IMR-90 (cell line): ENCODE measurements around the gene FMOD. TPM values are rescaled to one million over a fixed set of nuclear protein-coding genes. Genes with fewer than 3 reads are reported as not detected.

Experiments
- ATAC-seq: fragments of 200-7000 bp; cut with Tn5 transposase; 2 replicates; pipeline ENCODE4 v1.9.1; 2020; ENCODE audit warnings: low read depth, mild to moderate bottlenecking, moderate library complexity
- BruUV-seq: library from RNA; stranded (reverse); fragments of 400-500 nt; replicated peaks from 2 replicates; lab custom pipeline; 2021; lab: Mats Ljungman, UMichigan
- CTCF ChIA-PET: fragments of 300-600 bp; formaldehyde crosslinking; extraction: SDS; loops from one replicate; lab custom pipeline; 2021; ENCODE audit warnings: antibody characterized with exemption; lab: Yijun Ruan, JAX
- POLR2A ChIA-PET: fragments of 300-600 bp; sonication (Branson Sonifier 250); formaldehyde crosslinking; loops from one replicate; lab custom pipeline; 2022; ENCODE audit warnings: antibody characterized with exemption; ENCODE audit not compliant: unreplicated experiment; lab: Charles Lee
- DNase-seq: peaks from one replicate; pipeline ENCODE4 v3.0.0; 2013
- H2AFZ ChIP-seq: replicated peaks from 2 replicates; pipeline ENCODE3; 2013; ENCODE audit warnings: low read length, mild to moderate bottlenecking; ENCODE audit not compliant: poor library complexity
- H2AK5ac ChIP-seq: 2 replicates; pipeline ENCODE4 v1.6.1; 2013; ENCODE audit warnings: low read depth, low read length, inconsistent platforms
- H2AK9ac ChIP-seq: replicated peaks from 2 replicates; pipeline ENCODE3; 2013; ENCODE audit warnings: mild to moderate bottlenecking, low read depth, low read length, moderate library complexity; ENCODE audit not compliant: poor library complexity
- H2BK120ac ChIP-seq: 2 replicates; pipeline ENCODE4 v1.6.1; 2013; ENCODE audit warnings: low read depth, low read length, inconsistent platforms
- H2BK15ac ChIP-seq: 3 replicates; pipeline ENCODE4 v1.6.1; 2013; ENCODE audit warnings: low read depth, low read length, inconsistent platforms
- H2BK20ac ChIP-seq: 2 replicates; pipeline ENCODE4 v1.6.1; 2013; ENCODE audit warnings: low read depth, mild to moderate bottlenecking, inconsistent platforms, low read length, moderate library complexity
- H2BK5ac ChIP-seq: 2 replicates; pipeline ENCODE4 v1.6.1; 2013; ENCODE audit warnings: mild to moderate bottlenecking, low read depth, low read length, inconsistent platforms; ENCODE audit not compliant: poor library complexity, severe bottlenecking
- H3K14ac ChIP-seq: replicated peaks from 2 replicates; pipeline ENCODE4 v1.6.1; 2013; ENCODE audit warnings: low read depth, low read length, inconsistent platforms
- H3K18ac ChIP-seq: 2 replicates; pipeline ENCODE4 v1.6.1; 2013; ENCODE audit warnings: low read depth, low read length, control low read depth
- H3K23ac ChIP-seq: 2 replicates; pipeline ENCODE4 v1.6.1; 2013; ENCODE audit warnings: low read depth, low read length, inconsistent platforms
- H3K27ac ChIP-seq: 2 replicates; pipeline ENCODE4 v1.5.1; 2013; ENCODE audit warnings: mild to moderate bottlenecking, control low read depth, low read length; ENCODE audit not compliant: insufficient read depth
- H3K27me3 ChIP-seq: 2 replicates; pipeline ENCODE4 v1.6.1; 2013; ENCODE audit warnings: low read length; ENCODE audit not compliant: control insufficient read depth, insufficient read depth
- H3K36me3 ChIP-seq: 2 replicates; pipeline ENCODE4 v1.6.1; 2013; ENCODE audit warnings: low read length, mixed read lengths; ENCODE audit not compliant: control insufficient read depth, insufficient read depth
- H3K4ac ChIP-seq: 2 replicates; pipeline ENCODE4 v1.6.1; 2013; ENCODE audit warnings: low read depth, low read length, inconsistent platforms
- H3K4me1 ChIP-seq: 2 replicates; pipeline ENCODE4 v1.6.1; 2013; ENCODE audit warnings: low read length, mixed read lengths; ENCODE audit not compliant: control insufficient read depth, insufficient read depth
- H3K4me2 ChIP-seq: 2 replicates; pipeline ENCODE4 v1.6.1; 2013; ENCODE audit warnings: low read depth, mild to moderate bottlenecking, control low read depth, low read length, moderate library complexity
- H3K4me3 ChIP-seq: 2 replicates; pipeline ENCODE4 v1.5.1; 2013; ENCODE audit warnings: low read depth, mild to moderate bottlenecking, control low read depth, low read length, moderate library complexity; ENCODE audit not compliant: insufficient read depth
- H3K56ac ChIP-seq: 2 replicates; pipeline ENCODE4 v1.6.1; 2013; ENCODE audit warnings: low read length, inconsistent platforms; ENCODE audit not compliant: insufficient read depth; ENCODE audit errors: extremely low read depth
- H3K79me1 ChIP-seq, 2 experiments: 2 replicates each; pipeline ENCODE4 v1.6.1; 2013; ENCODE audit warnings: low read length in 2 of 2, inconsistent platforms in 1 of 2, low read depth in 1 of 2
- H3K9ac ChIP-seq: 2 replicates; pipeline ENCODE4 v1.6.1; 2013; ENCODE audit warnings: low read depth, low read length, control low read depth
- H3K9me1 ChIP-seq: 2 replicates; pipeline ENCODE4 v1.6.1; 2013; ENCODE audit warnings: low read length, inconsistent platforms; ENCODE audit not compliant: insufficient read depth
- H3K9me3 ChIP-seq: 2 replicates; pipeline ENCODE4 v1.6.1; 2013; ENCODE audit warnings: low read length; ENCODE audit not compliant: control insufficient read depth, insufficient read depth
- H4K20me1 ChIP-seq: 2 replicates; pipeline ENCODE4 v1.6.1; 2013; ENCODE audit warnings: low read length, inconsistent platforms; ENCODE audit not compliant: insufficient read depth
- H4K5ac ChIP-seq: 2 replicates; pipeline ENCODE4 v1.6.1; 2013; ENCODE audit warnings: mild to moderate bottlenecking, low read depth, low read length, control low read depth
- H4K8ac ChIP-seq, 2 experiments: 2 replicates each; pipeline ENCODE4 v1.6.1; 2013; ENCODE audit warnings: low read depth in 2 of 2, low read length in 2 of 2, control low read depth in 1 of 2, inconsistent platforms in 1 of 2
- H4K91ac ChIP-seq: 2 replicates; pipeline ENCODE4 v1.6.1; 2013; ENCODE audit warnings: low read depth, low read length, inconsistent platforms; ENCODE audit not compliant: insufficient read depth
- FOS ChIP-seq: fragments of 150-350 bp; IDR thresholded peaks from 2 replicates; pipeline ENCODE4 v1.6.1; 2016; ENCODE audit warnings: low read depth, low read length
- RCOR1 ChIP-seq: IDR thresholded peaks from 2 replicates; pipeline ENCODE4 v1.6.1; 2012; ENCODE audit warnings: mild to moderate bottlenecking, low read length, improper control_type of control experiment; ENCODE audit not compliant: insufficient replicate concordance
- WGBS, 2 experiments: methylation state at CpG; one replicate each; pipeline versions ENCODE4 v1.1.5 to v1.1.7; 2013; ENCODE audit warnings: missing lambda C conversion rate in 2 of 2; ENCODE audit not compliant: insufficient read length in 1 of 2; ENCODE audit errors: extremely low coverage in 2 of 2; 5-methylcytosine and 5-hydroxymethylcytosine counted together
- dilution Hi-C: fragments of 300-500 bp; cut with HindIII; formaldehyde crosslinking; loops from one replicate; pipeline ENCODE4 v1.14.3; 2018; ENCODE audit warnings: low sequenced_read_pairs; ENCODE audit not compliant: unreplicated experiment
- in situ Hi-C: fragments of 300-500 bp; cut with MboI; formaldehyde crosslinking; loops from 3 replicates; pipeline ENCODE4 v1.14.3; 2019; ENCODE audit warnings: low sequenced_read_pairs, inconsistent platforms, mixed read lengths
- intact Hi-C: fragments of 100-400 bp; cut with micrococcal nuclease; formaldehyde crosslinking; loops from 2 replicates; pipeline ENCODE4 v1.10.0; 2022
- polyA plus RNA-seq, 3 experiments: library from polyadenylated mRNA; depleted of rRNA; stranded (reverse); fragments of >200 nt; gene quantifications; 2 replicates each; pipeline ENCODE4 v1.2.3, GENCODE V29; 2012; ENCODE audit warnings: low replicate concordance in 1 of 3
- total RNA-seq: library from RNA; depleted of rRNA; stranded (reverse); fragments of >200 nt; gene quantifications from 2 replicates; pipeline ENCODE4 v1.2.3, GENCODE V29; 2012

Gene FMOD
- total and polyA plus RNA-seq, 2 of the 4 experiments (the other 2 are of a cell fraction), result 0.18 to 2.7 TPM

GRCh38 chr1:203388683-203389082 lies 37.8 kb upstream of the FMOD start:
- no peak overlapping the region for H3K4me3 ChIP-seq
- H3K56ac ChIP-seq, result no peak overlapping the region
- no peaks in the 10 kb centered on the region for H3K9me3 ChIP-seq
- no peak overlapping the region for H3K27ac ChIP-seq
- peak overlapping the region; percentile 14; the same call in 1 of the 2 replicates for H2AK5ac ChIP-seq
- dilution Hi-C loops, result no loop called here
- in situ Hi-C loops, result no loop called here
- H3K79me1 ChIP-seq, result no peaks in the 10 kb centered on the region
- H4K5ac ChIP-seq, result no peak overlapping the region
- H2BK20ac ChIP-seq, result no peak overlapping the region
- no peak overlapping the region for H3K4ac ChIP-seq
- H3K36me3 ChIP-seq, result no peaks in the 10 kb centered on the region
- no peak overlapping the region for H4K8ac ChIP-seq
- no peak overlapping the region for H2BK5ac ChIP-seq
- DNase-seq, result no peak
- no peak overlapping the region for H2BK15ac ChIP-seq
- no peaks in the 10 kb centered on the region for H4K20me1 ChIP-seq
- H3K14ac ChIP-seq, result no peak overlapping the region
- peak overlapping the region; percentile 72 for H2AK9ac ChIP-seq
- no CpG with 5 or more reads among the region's 3 CpGs for WGBS, 2 experiments
- no peak overlapping the region for H3K23ac ChIP-seq
- H3K9me1 ChIP-seq, result no peaks in the 10 kb centered on the region
- H3K4me1 ChIP-seq, result no peaks in the 10 kb centered on the region
- H3K9ac ChIP-seq, result no peak overlapping the region
- no peak overlapping the region for H2BK120ac ChIP-seq
- no peak for TF ChIP-seq RCOR1
- no peak for TF ChIP-seq FOS
- peaks cover 17% of the 10 kb centered on the region for H3K27me3 ChIP-seq
- H3K18ac ChIP-seq, result no peak overlapping the region
- no peak overlapping the region for H2AFZ ChIP-seq
- intact Hi-C loops, result no loop called here
- BruUV-seq, result no TSS peak
- H4K91ac ChIP-seq, result no peak overlapping the region
- no peak for ATAC-seq
- ChIA-PET POLR2A (no interaction called here), CTCF (no interaction called here)
- H3K4me2 ChIP-seq, result no peak overlapping the region
